GM19324 (cell line): Measurements from ENCODE around the gene COX7B.
"Not testable (repeated sequence)": the region's sequence is repeated elsewhere in the genome, so short reads cannot be mapped to it uniquely, and the experiment has no call there.

Experiments
- ATAC-seq: cut with Tn5 transposase; IDR thresholded peaks from one replicate; pipeline ENCODE4 v1.9.1; 2021; ENCODE audit warnings: mild to moderate bottlenecking, moderate library complexity; ENCODE audit not compliant: unreplicated experiment, low FRiP score

COX7B gene

DNA sequence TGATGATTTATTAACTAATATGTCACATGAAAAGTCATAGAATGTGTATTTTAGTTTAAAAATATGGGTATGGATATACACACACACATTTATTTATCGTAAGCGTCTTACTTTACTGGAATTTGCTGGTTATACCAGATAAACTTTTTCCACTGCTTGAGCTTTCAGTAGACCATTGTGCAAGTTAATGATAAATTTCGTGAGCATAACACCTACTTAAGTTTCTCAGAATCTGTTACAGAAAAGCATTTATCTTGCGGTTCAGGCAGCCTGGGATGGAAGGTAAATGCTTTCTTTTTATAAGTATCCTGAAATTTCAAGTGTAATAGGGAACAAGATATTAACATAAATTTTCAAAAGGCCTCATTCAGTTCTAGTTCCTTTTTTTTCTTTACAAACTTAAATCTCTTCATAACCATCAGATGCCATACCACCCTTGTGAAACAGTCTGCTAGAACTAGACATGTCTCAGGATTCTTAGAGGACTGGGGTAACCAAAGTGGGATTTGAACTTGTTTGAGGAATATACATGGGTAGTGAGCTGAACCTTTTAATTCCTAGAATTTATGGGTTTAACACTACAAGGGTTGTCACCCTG lies 38.9 kb downstream of the COX7B start:
- ATAC-seq, result no peak

GRCh38 chrX:77945031-77945430 lies 45.8 kb downstream of the COX7B start:
- ATAC-seq, result not testable (repeated sequence)

GRCh38 chrX:77945910-77946545 lies 46.8 kb downstream of the COX7B start:
- ATAC-seq, result no peak

- ATAC-seq, result no peak
These were observed 47.3 kb downstream of the COX7B start for GRCh38 chrX:77946571-77946970.

- no peak for ATAC-seq
These were observed 50.6 kb downstream of the COX7B start for GRCh38 chrX:77949840-77950239.

- no peak for ATAC-seq
These were observed 52.9 kb downstream of the COX7B start for GRCh38 chrX:77952173-77952572.

DNA sequence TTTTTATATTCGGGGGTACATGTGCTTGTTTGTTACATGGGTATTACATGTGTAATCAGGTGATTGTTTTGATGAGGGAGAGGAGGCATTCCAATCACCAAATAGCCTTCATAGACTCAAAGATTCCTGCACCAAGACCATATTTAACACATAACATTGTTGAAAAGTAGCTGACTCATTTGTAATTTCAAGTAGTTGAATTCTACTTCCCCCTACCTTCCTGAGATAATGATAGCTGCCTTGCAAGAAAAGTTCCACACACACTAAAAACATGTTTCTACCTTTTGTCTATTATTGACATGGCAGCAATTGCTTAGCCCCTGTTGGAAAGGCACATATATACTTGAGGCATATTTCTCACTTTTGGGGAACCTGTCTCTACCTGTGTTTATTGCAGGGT lies 54.0 kb downstream of the COX7B start:
- no peak for ATAC-seq

DNA sequence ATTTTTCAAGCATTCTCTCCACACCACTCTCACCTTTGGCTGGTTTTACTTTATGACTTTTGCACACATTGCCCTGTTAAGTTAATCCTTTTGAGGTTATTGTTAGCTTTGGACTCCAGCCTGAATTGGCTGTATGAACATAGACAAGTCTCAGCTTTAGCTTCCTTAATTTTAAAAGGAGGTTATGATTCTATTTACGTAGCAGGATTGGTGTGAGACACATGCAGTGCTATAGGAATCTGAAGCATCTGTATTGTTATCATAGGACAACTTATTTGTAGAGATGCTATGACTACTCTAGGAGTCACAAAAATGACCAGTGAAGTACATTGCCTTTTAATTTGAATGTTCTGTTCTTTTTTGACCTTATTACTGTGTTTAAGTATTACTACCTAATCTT lies 54.4 kb downstream of the COX7B start:
- no peak for ATAC-seq
